GM12878 (cell line): ENCODE results near the gene DMAC2. TPM values are rescaled to one million over a fixed set of nuclear protein-coding genes. Genes with fewer than 3 reads are reported as not detected.

Experiments
- BACH1 ChIP-seq: fragments of 450-650 bp; IDR thresholded peaks from 2 replicates; pipeline ENCODE4 v1.6.1; 2017; ENCODE audit warnings: mild to moderate bottlenecking, borderline replicate concordance
- BRCA1 ChIP-seq: IDR thresholded peaks from 2 replicates; pipeline ENCODE4 v1.6.1; 2011; ENCODE audit warnings: low read depth, low read length, improper control_type of control experiment
- CBX3 ChIP-seq: fragments of 200-600 bp; sonication (generic); IDR thresholded peaks from 2 replicates; pipeline ENCODE4 v1.6.1; 2016; ENCODE audit warnings: low read depth, borderline replicate concordance
- CREM ChIP-seq: IDR thresholded peaks from 2 replicates; pipeline ENCODE4 v1.6.1; 2014; ENCODE audit warnings: antibody characterized with exemption, low read depth
- DPF2 ChIP-seq: fragments of 450-650 bp; IDR thresholded peaks from 2 replicates; pipeline ENCODE4 v1.6.1; 2017; ENCODE audit warnings: mild to moderate bottlenecking
- GATAD2B ChIP-seq: fragments of 450-650 bp; conservative IDR thresholded peaks from 2 replicates; pipeline ENCODE4 v1.6.1; 2017; ENCODE audit warnings: low read depth, mild to moderate bottlenecking, moderate library complexity
- HCFC1 ChIP-seq: fragments of 150-350 bp; IDR thresholded peaks from 2 replicates; pipeline ENCODE4 v1.6.1; 2014; ENCODE audit warnings: low read length
- HDAC6 ChIP-seq: fragments of 200-600 bp; sonication (generic); IDR thresholded peaks from one replicate; pipeline ENCODE4 v1.8.0; 2017; ENCODE audit warnings: antibody characterized with exemption; ENCODE audit not compliant: unreplicated experiment
- MEF2B ChIP-seq: fragments of 450-650 bp; IDR thresholded peaks from 2 replicates; pipeline ENCODE4 v1.6.1; 2018; ENCODE audit warnings: mild to moderate bottlenecking, moderate library complexity; ENCODE audit not compliant: partially characterized antibody, poor library complexity, severe bottlenecking
- RBBP5 ChIP-seq: fragments of 200-600 bp; sonication (generic); conservative IDR thresholded peaks from 2 replicates; pipeline ENCODE4 v1.6.1; 2016
- SIN3A ChIP-seq: IDR thresholded peaks from 2 replicates; pipeline ENCODE4 v1.6.1; 2012; ENCODE audit warnings: low read depth, low read length, improper control_type of control experiment
- SRF ChIP-seq, 2 experiments: IDR thresholded peaks; 2 replicates each; pipeline ENCODE4 v1.6.1; 2011; ENCODE audit warnings: low read depth in 2 of 2, low read length in 2 of 2, mild to moderate bottlenecking in 1 of 2, moderate library complexity in 1 of 2
- STAT3 ChIP-seq: IDR thresholded peaks from 2 replicates; pipeline ENCODE4 v1.6.1; 2011; ENCODE audit warnings: low read depth, low read length, improper control_type of control experiment
- ZNF217 ChIP-seq: fragments of 450-650 bp; IDR thresholded peaks from 2 replicates; pipeline ENCODE4 v1.6.1; 2017; ENCODE audit warnings: antibody characterized with exemption, mild to moderate bottlenecking
- ZNF384 ChIP-seq: IDR thresholded peaks from 2 replicates; pipeline ENCODE4 v1.6.1; 2012; ENCODE audit warnings: low read depth, mild to moderate bottlenecking, low read length, improper control_type of control experiment, borderline replicate concordance
- ZNF622 ChIP-seq: fragments of 450-650 bp; IDR thresholded peaks from 2 replicates; pipeline ENCODE4 v1.6.1; 2017; ENCODE audit warnings: mild to moderate bottlenecking, inconsistent platforms
- ZSCAN29 ChIP-seq: fragments of 450-650 bp; IDR thresholded peaks from 2 replicates; pipeline ENCODE4 v1.6.1; 2017; ENCODE audit warnings: mild to moderate bottlenecking, moderate library complexity
- ZZZ3 ChIP-seq: IDR thresholded peaks from 2 replicates; pipeline ENCODE4 v1.6.1; 2011; ENCODE audit warnings: low read depth; ENCODE audit not compliant: control insufficient read depth, insufficient read length
- polyA plus RNA-seq, 11 experiments: library from polyadenylated mRNA; depleted of rRNA in 4 of 11; unstranded in 6 of 11; stranded (reverse) in 5 of 11; fragments of >200 nt; fragmentation: Nextera tagmentation in 4 of 11; fragmentation: Illumina TruSeq in 1 of 11; extraction: Ambion mirVana in 4 of 11; extraction: Trizol in 1 of 11; gene quantifications; 1 replicate in 1 of 11; 2 replicates in 10 of 11; pipeline versions ENCODE4 v1.2.1 to v1.2.3, GENCODE V29; 2011 to 2016; ENCODE audit warnings: inconsistent platforms in 2 of 11, missing spikeins in 2 of 11, low read depth in 1 of 11
- total RNA-seq, 4 experiments: library from RNA; depleted of rRNA in 3 of 4; stranded (reverse); fragments of >200 nt in 3 of 4; fragmentation: Illumina TruSeq in 1 of 4; extraction: Trizol in 1 of 4; gene quantifications; 2 replicates each; pipeline versions ENCODE4 v1.2.1 to v1.2.3, GENCODE V29; 2013 to 2021
- TF ChIP-seq, protein P1 (sequence below): IDR thresholded peaks from 2 replicates; pipeline ENCODE4 v1.6.1; 2011; ENCODE audit warnings: mild to moderate bottlenecking, low read depth, low read length, moderate library complexity; ENCODE audit not compliant: insufficient replicate concordance
- TF ChIP-seq, protein P2 (sequence below): fragments of 150-350 bp; IDR thresholded peaks from 2 replicates; pipeline ENCODE4 v1.6.1; 2016; ENCODE audit warnings: low read depth, low read length
- TF ChIP-seq, protein P3 (sequence below): IDR thresholded peaks from 2 replicates; pipeline ENCODE4 v1.6.1; 2011; ENCODE audit warnings: low read depth, mild to moderate bottlenecking, low read length, moderate library complexity, borderline replicate concordance; ENCODE audit errors: extremely low read depth
- TF ChIP-seq, protein P4 (sequence below): fragments of 450-650 bp; formaldehyde crosslinking; IDR thresholded peaks from 2 replicates; pipeline ENCODE4 v1.4.0; 2022; ENCODE audit warnings: mild to moderate bottlenecking, moderate library complexity

Gene DMAC2
- total and polyA plus RNA-seq, 10 of the 15 experiments (the other 5 are each of a cell fraction or from before 2014, with no cell fraction given) = 10.8 to 57.2 (median 42.7) TPM

DNA sequence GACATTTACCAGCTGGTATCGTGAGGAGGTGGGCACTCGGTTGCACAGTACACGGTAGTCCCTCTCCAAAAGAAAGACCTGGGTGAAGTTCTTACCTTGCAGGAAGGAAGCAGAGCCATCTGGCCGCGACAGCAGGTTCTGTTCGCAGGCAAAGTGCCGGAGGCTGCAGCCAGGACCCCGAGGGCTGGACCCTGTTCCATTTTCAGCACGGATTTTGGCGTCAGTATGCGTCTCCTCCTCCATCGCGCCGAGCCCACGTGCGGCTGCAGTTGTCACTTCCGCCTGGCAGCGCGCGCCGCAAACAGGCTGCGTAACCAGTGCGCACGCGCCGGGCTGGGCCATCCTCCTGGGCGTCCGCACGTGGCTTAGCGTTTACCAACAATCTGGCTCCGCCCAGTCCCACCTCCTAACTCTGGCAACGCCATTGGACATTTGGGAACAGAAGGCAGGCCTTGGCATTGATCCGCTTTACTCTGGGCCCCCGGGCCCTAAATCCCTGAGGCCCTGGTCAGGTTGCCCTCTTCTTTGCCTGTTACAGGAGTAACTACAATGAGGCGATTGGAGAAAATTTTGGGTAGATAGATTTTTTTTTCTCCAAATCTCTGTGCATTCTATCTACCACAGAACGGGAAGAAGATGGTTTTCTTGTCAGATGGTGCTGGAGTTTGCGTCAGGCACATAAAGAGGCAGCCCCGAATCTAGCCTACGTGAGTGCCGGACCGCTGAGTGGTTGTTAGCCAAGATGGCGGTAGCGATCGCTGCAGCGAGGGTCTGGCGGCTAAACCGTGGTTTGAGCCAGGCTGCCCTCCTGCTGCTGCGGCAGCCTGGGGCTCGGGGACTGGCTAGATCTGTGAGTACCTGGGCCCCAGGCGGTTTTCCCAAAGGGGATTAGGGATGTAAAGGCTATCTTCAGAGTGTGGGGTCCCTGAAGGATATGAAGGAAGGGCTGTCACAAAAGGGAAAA is 42.3 kb downstream of the DMAC2 start, which contains the start of the genes BCKDHA and EXOSC5 (continued):
- TF ChIP-seq HDAC6 = no peak
- TF ChIP-seq RBBP5 = no peak
- no peak for TF ChIP-seq STAT3
- TF ChIP-seq HCFC1 = peak; percentile 58
- TF ChIP-seq, protein P1, sequence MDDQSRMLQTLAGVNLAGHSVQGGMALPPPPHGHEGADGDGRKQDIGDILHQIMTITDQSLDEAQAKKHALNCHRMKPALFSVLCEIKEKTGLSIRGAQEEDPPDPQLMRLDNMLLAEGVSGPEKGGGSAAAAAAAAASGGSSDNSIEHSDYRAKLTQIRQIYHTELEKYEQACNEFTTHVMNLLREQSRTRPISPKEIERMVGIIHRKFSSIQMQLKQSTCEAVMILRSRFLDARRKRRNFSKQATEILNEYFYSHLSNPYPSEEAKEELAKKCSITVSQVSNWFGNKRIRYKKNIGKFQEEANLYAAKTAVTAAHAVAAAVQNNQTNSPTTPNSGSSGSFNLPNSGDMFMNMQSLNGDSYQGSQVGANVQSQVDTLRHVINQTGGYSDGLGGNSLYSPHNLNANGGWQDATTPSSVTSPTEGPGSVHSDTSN = no peak
- TF ChIP-seq, protein P2, sequence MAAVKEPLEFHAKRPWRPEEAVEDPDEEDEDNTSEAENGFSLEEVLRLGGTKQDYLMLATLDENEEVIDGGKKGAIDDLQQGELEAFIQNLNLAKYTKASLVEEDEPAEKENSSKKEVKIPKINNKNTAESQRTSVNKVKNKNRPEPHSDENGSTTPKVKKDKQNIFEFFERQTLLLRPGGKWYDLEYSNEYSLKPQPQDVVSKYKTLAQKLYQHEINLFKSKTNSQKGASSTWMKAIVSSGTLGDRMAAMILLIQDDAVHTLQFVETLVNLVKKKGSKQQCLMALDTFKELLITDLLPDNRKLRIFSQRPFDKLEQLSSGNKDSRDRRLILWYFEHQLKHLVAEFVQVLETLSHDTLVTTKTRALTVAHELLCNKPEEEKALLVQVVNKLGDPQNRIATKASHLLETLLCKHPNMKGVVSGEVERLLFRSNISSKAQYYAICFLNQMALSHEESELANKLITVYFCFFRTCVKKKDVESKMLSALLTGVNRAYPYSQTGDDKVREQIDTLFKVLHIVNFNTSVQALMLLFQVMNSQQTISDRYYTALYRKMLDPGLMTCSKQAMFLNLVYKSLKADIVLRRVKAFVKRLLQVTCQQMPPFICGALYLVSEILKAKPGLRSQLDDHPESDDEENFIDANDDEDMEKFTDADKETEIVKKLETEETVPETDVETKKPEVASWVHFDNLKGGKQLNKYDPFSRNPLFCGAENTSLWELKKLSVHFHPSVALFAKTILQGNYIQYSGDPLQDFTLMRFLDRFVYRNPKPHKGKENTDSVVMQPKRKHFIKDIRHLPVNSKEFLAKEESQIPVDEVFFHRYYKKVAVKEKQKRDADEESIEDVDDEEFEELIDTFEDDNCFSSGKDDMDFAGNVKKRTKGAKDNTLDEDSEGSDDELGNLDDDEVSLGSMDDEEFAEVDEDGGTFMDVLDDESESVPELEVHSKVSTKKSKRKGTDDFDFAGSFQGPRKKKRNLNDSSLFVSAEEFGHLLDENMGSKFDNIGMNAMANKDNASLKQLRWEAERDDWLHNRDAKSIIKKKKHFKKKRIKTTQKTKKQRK = no peak
- 0 out of 2 replicates have a peak, but pooled peaks have one; percentile 26 for TF ChIP-seq GATAD2B
- TF ChIP-seq CBX3 = no peak
- TF ChIP-seq, protein P3, sequence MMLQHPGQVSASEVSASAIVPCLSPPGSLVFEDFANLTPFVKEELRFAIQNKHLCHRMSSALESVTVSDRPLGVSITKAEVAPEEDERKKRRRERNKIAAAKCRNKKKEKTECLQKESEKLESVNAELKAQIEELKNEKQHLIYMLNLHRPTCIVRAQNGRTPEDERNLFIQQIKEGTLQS = peak; percentile 37; the same call in 1 of the 2 replicates
- TF ChIP-seq MEF2B = peak; percentile 66
- 0 out of 2 replicates have a peak, but pooled peaks have one; percentile 25 for TF ChIP-seq CREM
- no peak for TF ChIP-seq SRF (IDR thresholded peaks at IDR 0.05; ENCODE audit: low read depth in 2 of 2, low read length in 2 of 2)
- no peak for TF ChIP-seq ZNF384
- TF ChIP-seq ZNF622 = no peak
- TF ChIP-seq ZZZ3 = no peak
- TF ChIP-seq, protein P4, sequence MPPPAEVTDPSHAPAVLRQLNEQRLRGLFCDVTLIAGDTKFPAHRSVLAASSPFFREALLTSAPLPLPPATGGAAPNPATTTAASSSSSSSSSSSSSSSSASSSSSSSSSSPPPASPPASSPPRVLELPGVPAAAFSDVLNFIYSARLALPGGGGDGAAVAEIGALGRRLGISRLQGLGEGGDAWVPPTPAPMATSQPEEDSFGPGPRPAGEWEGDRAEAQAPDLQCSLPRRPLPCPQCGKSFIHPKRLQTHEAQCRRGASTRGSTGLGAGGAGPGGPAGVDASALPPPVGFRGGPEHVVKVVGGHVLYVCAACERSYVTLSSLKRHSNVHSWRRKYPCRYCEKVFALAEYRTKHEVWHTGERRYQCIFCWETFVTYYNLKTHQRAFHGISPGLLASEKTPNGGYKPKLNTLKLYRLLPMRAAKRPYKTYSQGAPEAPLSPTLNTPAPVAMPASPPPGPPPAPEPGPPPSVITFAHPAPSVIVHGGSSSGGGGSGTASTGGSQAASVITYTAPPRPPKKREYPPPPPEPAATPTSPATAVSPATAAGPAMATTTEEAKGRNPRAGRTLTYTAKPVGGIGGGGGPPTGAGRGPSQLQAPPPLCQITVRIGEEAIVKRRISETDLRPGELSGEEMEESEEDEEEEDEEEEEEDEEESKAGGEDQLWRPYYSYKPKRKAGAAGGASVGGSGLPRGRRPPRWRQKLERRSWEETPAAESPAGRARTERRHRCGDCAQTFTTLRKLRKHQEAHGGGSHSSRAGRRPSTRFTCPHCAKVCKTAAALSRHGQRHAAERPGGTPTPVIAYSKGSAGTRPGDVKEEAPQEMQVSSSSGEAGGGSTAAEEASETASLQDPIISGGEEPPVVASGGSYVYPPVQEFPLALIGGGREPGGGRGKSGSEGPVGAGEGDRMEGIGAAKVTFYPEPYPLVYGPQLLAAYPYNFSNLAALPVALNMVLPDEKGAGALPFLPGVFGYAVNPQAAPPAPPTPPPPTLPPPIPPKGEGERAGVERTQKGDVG (CRISPR knock-in tag) = no peak
- peak; percentile 73; the same call in 1 of the 2 replicates for TF ChIP-seq BACH1
- peak; percentile 97 for TF ChIP-seq SIN3A
- no peak for TF ChIP-seq ZNF217
- TF ChIP-seq DPF2 = no peak
- TF ChIP-seq ZSCAN29 = no peak
- TF ChIP-seq BRCA1 = no peak
